Measurements from ENCODE around the gene DNAJB11.

Gene DNAJB11

GRCh38 chr3:186599142-186599784 lies 28.7 kb downstream of the DNAJB11 start:
- TF ChIP-seq, protein P1, sequence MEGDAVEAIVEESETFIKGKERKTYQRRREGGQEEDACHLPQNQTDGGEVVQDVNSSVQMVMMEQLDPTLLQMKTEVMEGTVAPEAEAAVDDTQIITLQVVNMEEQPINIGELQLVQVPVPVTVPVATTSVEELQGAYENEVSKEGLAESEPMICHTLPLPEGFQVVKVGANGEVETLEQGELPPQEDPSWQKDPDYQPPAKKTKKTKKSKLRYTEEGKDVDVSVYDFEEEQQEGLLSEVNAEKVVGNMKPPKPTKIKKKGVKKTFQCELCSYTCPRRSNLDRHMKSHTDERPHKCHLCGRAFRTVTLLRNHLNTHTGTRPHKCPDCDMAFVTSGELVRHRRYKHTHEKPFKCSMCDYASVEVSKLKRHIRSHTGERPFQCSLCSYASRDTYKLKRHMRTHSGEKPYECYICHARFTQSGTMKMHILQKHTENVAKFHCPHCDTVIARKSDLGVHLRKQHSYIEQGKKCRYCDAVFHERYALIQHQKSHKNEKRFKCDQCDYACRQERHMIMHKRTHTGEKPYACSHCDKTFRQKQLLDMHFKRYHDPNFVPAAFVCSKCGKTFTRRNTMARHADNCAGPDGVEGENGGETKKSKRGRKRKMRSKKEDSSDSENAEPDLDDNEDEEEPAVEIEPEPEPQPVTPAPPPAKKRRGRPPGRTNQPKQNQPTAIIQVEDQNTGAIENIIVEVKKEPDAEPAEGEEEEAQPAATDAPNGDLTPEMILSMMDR (conservative IDR thresholded peaks at IDR 0.05) = no peak
- H3K27ac ChIP-seq = no peak overlapping the region

GRCh38 chr3:186599785-186600166 lies 29.3 kb downstream of the DNAJB11 start:
- TF ChIP-seq, protein P1 (conservative IDR thresholded peaks at IDR 0.05) = no peak
- no peak overlapping the region for H3K27ac ChIP-seq

- TF ChIP-seq, protein P1 (conservative IDR thresholded peaks at IDR 0.05) = no peak
- H3K27ac ChIP-seq = no peak overlapping the region
Observed at GRCh38 chr3:186600896-186601295, 30.4 kb downstream of the DNAJB11 start.

DNA sequence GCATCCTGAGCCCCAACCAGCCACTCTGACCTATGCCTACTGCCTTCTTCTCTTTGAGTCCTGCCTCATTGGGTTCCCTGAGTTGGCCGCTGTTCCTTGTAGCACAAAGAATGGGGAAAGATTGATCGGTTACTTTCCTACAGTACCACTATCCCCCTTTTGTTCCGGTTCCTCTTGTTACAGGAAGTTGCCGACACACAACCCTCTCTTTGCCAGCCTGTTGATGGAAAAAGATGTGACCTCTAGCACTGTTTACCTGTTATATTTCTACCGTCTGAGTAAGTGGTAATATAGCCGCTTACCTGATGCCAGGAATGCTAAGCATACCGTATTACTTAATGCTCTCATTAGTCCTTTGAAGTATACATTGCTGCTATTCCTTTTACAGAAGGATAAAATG lies 32.6 kb downstream of the DNAJB11 start:
- H3K27ac ChIP-seq = no peak overlapping the region
- TF ChIP-seq, protein P1 (conservative IDR thresholded peaks at IDR 0.05) = no peak

DNA sequence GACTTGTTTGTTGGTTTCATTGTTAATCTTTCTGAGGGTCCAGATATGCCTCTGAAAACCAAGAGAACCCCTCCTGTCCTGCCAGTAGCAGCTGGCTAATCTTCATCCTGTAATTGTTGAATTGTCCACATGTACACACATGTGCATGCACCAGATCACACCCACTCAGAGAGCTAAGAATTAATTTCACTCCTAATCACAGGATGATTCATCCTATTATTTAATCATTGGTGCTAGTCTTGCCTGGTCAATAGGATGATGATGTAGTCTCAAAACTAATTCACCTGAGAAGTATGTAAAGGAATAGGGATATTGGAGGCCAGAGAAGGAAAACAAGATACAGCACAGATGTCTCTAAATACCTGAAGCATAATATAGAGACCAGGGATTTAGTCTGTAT lies 34.6 kb downstream of the DNAJB11 start:
- no peak overlapping the region for H3K27ac ChIP-seq
- TF ChIP-seq, protein P1 (conservative IDR thresholded peaks at IDR 0.05) = no peak

GRCh38 chr3:186605561-186606545 lies 35.3 kb downstream of the DNAJB11 start:
- TF ChIP-seq, protein P1 (conservative IDR thresholded peaks at IDR 0.05) = no peak
- no peak overlapping the region for H3K27ac ChIP-seq

DNA sequence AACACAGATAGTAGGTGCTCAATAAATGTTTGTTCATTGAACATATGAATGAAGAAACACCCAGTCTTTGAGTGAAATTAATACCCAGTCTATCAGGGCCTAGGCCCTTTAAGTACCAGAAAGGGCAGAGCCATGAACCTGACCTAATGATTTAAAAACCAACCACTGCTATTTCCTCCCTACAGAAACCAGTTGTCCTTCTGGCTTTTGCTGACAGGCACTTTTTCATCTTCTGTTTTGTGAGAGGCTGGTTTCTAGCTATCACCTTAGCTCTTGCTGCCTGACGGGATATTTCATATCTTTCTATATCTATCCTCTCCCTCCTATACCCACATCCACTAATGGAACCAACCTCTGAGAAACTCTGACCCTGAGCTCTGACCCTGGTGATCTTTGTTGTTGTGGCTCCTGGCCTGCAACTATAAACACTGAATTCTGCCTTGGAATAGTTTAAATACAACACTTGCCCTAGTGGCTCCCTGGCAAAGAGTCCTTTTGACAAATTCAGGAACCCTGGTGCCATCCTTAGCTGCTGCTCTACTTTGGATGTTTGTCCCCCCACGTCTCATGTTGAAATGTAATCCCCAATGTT lies 38.2 kb downstream of the DNAJB11 start:
- H3K27ac ChIP-seq = no peak overlapping the region
- TF ChIP-seq, protein P1 (conservative IDR thresholded peaks at IDR 0.05) = no peak
